COLO829 (cell line): ENCODE results near the gene EML4.
A peak's percentile ranks its signal among the peaks of the same experiment; 100 is the strongest.

Experiments
- DNase-seq: peaks from one replicate; pipeline ENCODE4 v3.0.0; 2012; ENCODE audit warnings: low spot score

The EML4 gene

DNA sequence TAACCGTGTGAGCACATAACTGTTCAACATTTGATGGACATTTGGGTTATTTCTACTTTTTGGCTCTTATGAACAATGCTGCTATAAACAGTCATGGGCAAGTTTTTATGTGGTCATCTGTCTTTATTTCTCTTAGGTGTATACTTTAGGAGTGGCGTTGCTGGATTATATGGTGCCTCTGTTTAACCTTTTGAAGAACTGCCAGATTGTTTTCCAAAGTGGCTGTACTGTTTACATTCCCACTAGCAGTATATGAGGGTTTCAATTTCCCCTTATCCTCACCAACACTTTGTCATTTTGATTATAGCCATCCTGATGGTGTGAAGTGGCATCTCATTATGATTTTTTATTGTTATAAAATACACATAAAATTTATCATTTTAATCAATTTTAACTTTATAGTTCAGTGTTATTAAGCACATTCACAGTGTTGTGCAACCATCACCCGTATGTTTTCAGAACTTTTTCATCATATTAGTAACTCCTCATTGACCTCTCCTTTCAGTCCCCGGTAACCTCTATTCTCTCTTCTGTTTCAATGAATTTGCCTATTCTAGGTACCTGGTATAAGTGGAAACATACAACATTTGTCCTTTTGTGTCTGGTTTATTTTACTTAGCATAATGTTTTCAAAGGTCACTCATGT, 55.4 kb downstream of the EML4 start:
- DNase-seq = no peak

GRCh38 chr2:42225573-42225972, 56.4 kb downstream of the EML4 start:
- DNase-seq = no peak

GRCh38 chr2:42227491-42227890, 58.3 kb downstream of the EML4 start:
- no peak for DNase-seq

DNA sequence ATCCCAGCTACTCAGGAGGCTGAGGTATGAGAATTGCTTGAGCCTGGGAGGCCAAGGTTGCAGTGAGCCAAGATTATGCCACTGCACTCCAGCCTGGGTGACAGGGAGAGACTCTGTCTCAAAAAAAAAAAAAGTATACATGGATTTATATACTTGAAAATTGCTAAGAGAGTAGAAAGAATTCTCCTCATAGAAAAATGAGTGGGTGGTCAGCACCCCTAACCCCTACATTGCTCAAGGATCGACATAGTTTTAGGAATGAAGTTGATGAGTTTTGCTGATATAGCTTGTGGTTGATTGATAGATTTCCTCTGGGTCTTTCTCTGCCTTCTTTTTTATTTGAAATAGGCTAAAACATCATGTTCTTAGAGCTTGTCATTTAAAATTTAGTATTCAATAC, 58.9 kb downstream of the EML4 start:
- no peak for DNase-seq

GRCh38 chr2:42229949-42230348, 60.8 kb downstream of the EML4 start:
- DNase-seq = no peak

DNA sequence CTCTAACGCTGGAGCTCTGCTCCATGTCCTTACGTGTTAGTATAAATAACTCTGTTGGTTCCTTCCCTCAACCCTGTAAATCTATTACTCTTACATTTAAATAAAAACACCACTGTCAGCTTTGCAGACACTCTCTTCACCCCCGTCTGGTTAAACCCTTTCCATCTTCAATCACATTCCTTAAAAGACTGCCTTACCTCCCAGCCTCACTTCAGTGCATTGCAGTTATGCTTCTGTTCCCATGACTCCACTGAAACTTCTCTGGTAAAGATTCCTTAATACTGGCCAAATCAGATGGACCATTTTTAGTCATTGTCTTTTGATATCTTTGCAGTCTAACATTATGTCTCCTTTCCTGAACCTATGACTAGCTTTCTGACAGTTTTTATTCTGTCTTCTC, 61.7 kb downstream of the EML4 start:
- DNase-seq = no peak

- DNase-seq = no peak
These were observed 62.9 kb downstream of the EML4 start for GRCh38 chr2:42232024-42232423.

DNA sequence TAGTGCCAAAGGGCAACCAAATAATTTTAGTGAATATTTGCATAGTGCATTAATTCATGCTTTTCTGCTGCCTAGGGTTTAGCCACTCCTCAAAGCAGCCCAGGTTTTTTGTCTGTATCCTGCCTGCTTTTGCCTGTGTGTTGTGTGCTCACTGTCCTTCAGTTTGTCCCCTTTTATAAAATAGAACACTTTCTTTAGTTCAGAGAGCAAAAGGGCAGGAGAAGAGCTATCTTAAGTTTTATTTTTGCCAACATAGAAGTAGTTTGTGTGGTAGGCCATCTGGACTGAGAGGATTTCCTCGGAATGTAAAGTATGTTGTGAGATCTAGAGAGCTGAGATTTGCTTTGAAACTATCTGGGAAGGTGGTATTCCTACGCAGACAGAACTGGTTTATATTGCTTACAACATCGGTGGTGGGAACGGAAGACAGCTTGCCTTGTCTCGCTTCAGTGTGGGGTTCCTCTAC, 64.9 kb downstream of the EML4 start:
- no peak for DNase-seq

- no peak for DNase-seq
These were observed 67.8 kb downstream of the EML4 start for GRCh38 chr2:42236911-42237310.

DNA sequence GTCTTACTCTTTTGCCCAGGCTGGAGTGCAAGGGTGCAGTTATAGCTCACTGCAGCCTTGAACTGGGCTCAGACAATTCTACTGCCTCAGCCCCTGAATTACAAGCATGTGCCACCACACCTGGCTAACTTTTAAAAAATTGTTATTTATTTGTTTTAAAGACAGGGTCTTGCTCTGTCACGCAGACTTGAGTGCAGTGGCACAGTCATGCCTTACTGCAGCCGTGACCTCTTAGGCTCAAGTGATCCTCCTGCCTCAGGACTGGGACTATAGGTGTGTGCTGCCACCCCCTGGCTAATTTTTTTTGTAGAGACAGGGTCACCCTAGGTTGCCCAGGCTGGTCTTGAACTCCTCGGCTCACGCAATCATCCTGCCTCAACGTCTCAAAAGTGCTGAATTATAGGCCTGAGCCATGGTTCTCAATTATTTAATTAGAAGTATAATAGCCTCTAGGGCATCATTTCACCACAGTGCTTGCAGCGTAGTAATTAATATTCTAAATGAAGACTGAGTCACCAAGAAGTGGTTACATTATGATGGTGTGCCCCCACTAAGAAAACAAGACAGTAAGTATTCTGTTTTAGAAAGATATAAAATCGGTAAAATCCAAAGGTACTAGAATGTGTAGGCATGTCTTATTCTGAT, 69.6 kb downstream of the EML4 start:
- DNase-seq = no peak

GRCh38 chr2:42239289-42239661, 70.1 kb downstream of the EML4 start:
- peak; percentile 18 for DNase-seq

DNA sequence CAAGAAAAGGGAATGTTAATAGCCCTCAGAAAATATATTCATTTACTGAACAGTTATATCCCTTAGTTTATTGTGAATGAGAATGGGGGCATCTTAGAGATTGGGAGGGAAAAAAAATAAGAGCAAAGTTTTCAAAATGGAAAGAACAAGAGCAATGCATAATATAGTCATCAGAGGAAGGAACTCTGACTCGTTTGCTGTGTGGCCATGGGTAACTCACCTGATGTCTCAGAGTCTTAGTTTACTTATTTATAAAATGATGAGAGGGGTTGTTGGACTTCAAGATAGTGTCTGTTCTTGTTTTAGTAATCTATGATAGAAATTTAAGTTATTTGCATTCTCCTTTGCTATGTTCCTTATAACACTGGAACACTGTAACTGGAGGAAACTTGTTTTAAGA, 70.7 kb downstream of the EML4 start:
- no peak for DNase-seq

DNA sequence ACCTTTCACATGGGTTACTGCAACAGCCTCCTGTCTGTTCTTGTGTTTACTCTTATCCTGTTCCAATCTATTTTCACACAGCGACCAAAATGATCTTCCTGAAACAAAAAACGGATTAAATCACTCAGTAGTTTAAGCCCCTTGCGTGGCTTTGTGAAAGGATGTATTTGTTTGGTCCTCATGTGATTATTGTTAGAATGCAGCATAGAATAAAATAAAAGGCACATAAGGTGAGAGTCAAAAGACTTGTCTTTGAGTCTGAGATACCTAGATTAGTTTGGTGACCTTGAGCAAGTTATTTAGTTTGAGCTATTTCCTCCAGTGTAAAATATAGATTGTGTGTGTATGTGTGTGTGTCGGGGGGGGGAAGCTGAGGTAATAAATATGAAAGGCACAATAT, 72.4 kb downstream of the EML4 start:
- no peak for DNase-seq

DNA sequence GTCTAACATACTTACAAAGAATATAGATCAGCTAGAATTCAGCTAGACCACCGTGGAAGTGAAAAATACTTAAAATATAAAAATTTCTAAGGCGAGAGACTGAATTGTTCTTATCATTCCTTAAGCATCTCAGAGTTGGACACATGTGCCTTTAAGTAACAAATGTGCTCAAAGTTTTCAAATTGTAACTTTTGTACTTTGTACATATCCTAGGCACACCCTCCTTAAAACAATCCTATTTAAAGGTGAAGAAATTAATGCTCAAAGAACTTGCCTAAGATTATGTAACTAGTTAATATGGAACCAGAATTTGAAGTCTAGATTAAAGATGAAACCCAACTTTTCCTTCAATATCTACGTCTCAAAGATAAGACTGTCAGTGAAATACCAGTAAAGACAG, 74.1 kb downstream of the EML4 start:
- DNase-seq = no peak

DNA sequence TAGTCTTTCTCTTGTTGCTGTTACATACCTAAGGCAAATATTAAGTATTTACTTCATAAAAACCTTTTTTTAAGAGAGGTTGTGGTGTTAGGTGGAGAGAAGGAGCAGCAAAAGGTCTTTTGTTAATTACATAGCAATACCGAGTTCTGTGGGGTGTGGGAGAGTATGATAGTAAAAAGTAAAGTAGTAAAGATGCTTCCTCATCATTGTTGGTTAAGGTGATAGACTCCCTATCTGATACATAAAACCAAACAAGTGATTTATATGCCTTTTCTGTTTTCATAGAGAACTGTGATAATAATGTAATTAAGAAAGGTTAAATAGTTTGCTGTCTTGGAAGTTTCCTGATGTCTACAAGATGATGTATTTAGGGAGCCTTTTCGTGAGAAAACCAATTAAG, 75.4 kb downstream of the EML4 start:
- no peak for DNase-seq

GRCh38 chr2:42245396-42245795, 76.2 kb downstream of the EML4 start:
- DNase-seq = no peak

- DNase-seq = no peak
These were observed 77.4 kb downstream of the EML4 start for GRCh38 chr2:42246562-42246961.

- no peak for DNase-seq
These were observed 79.7 kb downstream of the EML4 start for GRCh38 chr2:42248846-42249245.

DNA sequence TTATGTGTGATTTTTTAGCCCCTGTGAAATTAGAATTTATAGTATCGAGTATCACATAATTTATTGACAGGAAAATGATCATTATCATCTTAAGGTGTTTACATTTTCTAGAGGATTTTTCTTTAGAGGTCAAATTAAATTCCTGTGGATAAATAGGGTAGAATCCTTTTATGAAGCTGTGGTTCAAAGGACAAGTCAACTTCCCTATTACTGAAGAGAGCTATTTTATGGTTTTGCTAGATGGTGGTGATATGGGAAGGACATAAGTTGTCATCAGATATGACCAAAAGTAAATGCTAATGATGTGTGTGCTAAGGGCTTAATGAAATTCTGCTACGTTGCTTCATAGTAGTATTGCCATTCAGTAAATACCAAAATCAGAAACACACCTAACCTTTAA, 80.1 kb downstream of the EML4 start:
- no peak for DNase-seq

GRCh38 chr2:42249887-42250286, 80.7 kb downstream of the EML4 start:
- no peak for DNase-seq

- no peak for DNase-seq
These were observed 81.8 kb downstream of the EML4 start for GRCh38 chr2:42250925-42251324.

- peak; percentile 68 for DNase-seq
These were observed 83.3 kb downstream of the EML4 start for GRCh38 chr2:42252464-42252863.

GRCh38 chr2:42254186-42254895, 85.2 kb downstream of the EML4 start:
- DNase-seq = no peak

DNA sequence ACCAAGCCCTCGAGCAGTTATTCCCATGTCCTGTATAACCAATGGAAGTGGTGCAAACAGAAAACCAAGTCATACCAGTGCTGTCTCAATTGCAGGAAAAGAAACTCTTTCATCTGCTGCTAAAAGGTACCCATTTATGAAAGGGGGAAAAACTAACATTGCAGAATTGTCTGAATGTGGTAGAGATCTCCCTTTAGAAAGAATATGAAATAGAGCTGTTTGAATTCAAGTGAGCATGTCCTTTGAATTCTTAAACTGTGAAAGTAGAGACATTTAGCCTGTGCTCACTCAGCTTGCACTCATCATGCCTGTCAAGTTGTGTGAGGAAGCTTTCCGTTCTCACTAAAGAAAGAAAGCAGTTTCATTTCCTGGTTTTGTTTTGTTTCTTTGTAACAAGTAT, 87.4 kb downstream of the EML4 start:
- no peak for DNase-seq
